Kidney (tissue), 14 donors: Measurements from ENCODE around the gene FUNDC1. TPM values are rescaled to one million over a fixed set of nuclear protein-coding genes. Genes with fewer than 3 reads are reported as not detected.

Experiments used
- DNase-seq, 5 donors: peaks; one replicate each; pipeline ENCODE4 v3.0.0-alpha.2; 2013 to 2020
- FAIRE-seq: peaks from 2 replicates; lab custom pipeline; 2012; peaks lifted over from hg19 to GRCh38; lab: Jason Lieb, UNC
- H3K27ac ChIP-seq, 2 donors: one replicate each; pipeline ENCODE4 v1.7.0; 2013; ENCODE audit warnings: low read depth in 2 of 2, low read length in 2 of 2, inconsistent platforms in 1 of 2
- H3K27me3 ChIP-seq: one replicate; pipeline ENCODE4 v1.7.1; 2013; ENCODE audit warnings: low read length, inconsistent platforms; ENCODE audit not compliant: control insufficient read depth, insufficient read depth
- H3K36me3 ChIP-seq, 3 donors: one replicate each; pipeline versions ENCODE4 v1.7.0 to v1.7.1; 2013; ENCODE audit warnings: low read length in 3 of 3, control low read depth in 1 of 3, inconsistent platforms in 1 of 3; ENCODE audit not compliant: insufficient read depth in 3 of 3, control insufficient read depth in 2 of 3
- H3K4me1 ChIP-seq, 3 donors: one replicate each; pipeline versions ENCODE4 v1.7.0 to v1.7.1; 2013; ENCODE audit warnings: low read length in 3 of 3, inconsistent platforms in 1 of 3, low read depth in 1 of 3; ENCODE audit not compliant: control insufficient read depth in 2 of 3, insufficient read depth in 2 of 3
- H3K4me3 ChIP-seq, 3 donors: one replicate each; pipeline versions ENCODE4 v1.7.0 to v1.8.1; 2013; ENCODE audit warnings: low read length in 3 of 3, control low read depth in 1 of 3, inconsistent platforms in 1 of 3
- H3K9ac ChIP-seq, 3 donors: one replicate each; pipeline versions ENCODE4 v1.7.0 to v1.7.1; 2013; ENCODE audit warnings: low read length in 3 of 3, control low read depth in 1 of 3, inconsistent platforms in 1 of 3
- H3K9me3 ChIP-seq, 3 donors: one replicate each; pipeline versions ENCODE4 v1.7.0 to v1.7.1; 2013; ENCODE audit warnings: low read length in 3 of 3, control low read depth in 1 of 3, inconsistent platforms in 1 of 3; ENCODE audit not compliant: control insufficient read depth in 2 of 3, insufficient read depth in 1 of 3
- CTCF ChIP-seq: IDR thresholded peaks from 3 replicates; pipeline ENCODE4 v1.5.1; 2012; ENCODE audit warnings: mild to moderate bottlenecking, moderate library complexity, borderline replicate concordance; ENCODE audit not compliant: insufficient read depth; ENCODE audit errors: extremely low read depth
- intact Hi-C: fragments of 100-400 bp; cut with DNase I; formaldehyde crosslinking; loops from one replicate; pipeline ENCODE4 v1.11.1; 2022
- polyA plus RNA-seq: library from polyadenylated mRNA; stranded (reverse); fragments of 350-450 nt; fragmentation: Illumina TruSeq; extraction: RNeasy Lipid Tissue Mini Kit (QIAGEN cat#74804); gene quantifications from one replicate; pipeline ENCODE4 v1.2.3, GENCODE V29; 2014; ENCODE audit warnings: low read depth, low replicate concordance; ENCODE audit not compliant: insufficient read depth
- total RNA-seq: library from RNA; stranded (reverse); fragmentation: NEBNext Ultra II Directional; extraction: Animal tissue kit (Norgen Biotek cat#: 25700); gene quantifications from one replicate; pipeline ENCODE4 v1.2.1, GENCODE V29; 2021
- donor health status: control.
- donor health status: control.
- donor health status: control.
- donor health status: control.
- donor health status: control.
- donor health status: DM: yes; HTN: yes; CAD: no.
- donor health status: Normal renal cell carcinoma (clear cell type).

The FUNDC1 gene
- total and polyA plus RNA-seq, 2 donors from 2014 or later, result 17.0 to 37.9 TPM

- intact Hi-C loops, result no loop called here
- FAIRE-seq (no peak), DNase-seq (no peak)
- H3K9ac ChIP-seq, result no peak overlapping the region
- no peak overlapping the region for H3K27ac ChIP-seq
- TF ChIP-seq CTCF, result no peak
- H3K4me3 ChIP-seq, result no peak overlapping the region
- no peaks in the 10 kb centered on the region for H3K36me3 ChIP-seq
- H3K27me3 ChIP-seq, result no peaks in the 10 kb centered on the region
- no peaks in the 10 kb centered on the region for H3K9me3 ChIP-seq
- H3K4me1 ChIP-seq, result no peaks in the 10 kb centered on the region
Measured at GRCh38 chrX:44503560-44503959, 39.1 kb downstream of the FUNDC1 start.

- no peak for TF ChIP-seq CTCF
- no peak overlapping the region for H3K9ac ChIP-seq
- DNase-seq (no peak), FAIRE-seq (no peak)
- no peaks in the 10 kb centered on the region for H3K4me1 ChIP-seq
- H3K27me3 ChIP-seq, result no peaks in the 10 kb centered on the region
- no peaks in the 10 kb centered on the region for H3K9me3 ChIP-seq
- no peak overlapping the region for H3K4me3 ChIP-seq
- intact Hi-C loops, result no loop called here
- H3K36me3 ChIP-seq, result no peaks in the 10 kb centered on the region
- no peak overlapping the region for H3K27ac ChIP-seq
Measured at GRCh38 chrX:44495091-44495490, 47.6 kb downstream of the FUNDC1 start.

- no peak overlapping the region for H3K9ac ChIP-seq
- H3K4me3 ChIP-seq, result no peak overlapping the region
- intact Hi-C loops, result no loop called here
- H3K36me3 ChIP-seq, result no peaks in the 10 kb centered on the region
- no peaks in the 10 kb centered on the region for H3K9me3 ChIP-seq
- no peak for FAIRE-seq
- H3K4me1 ChIP-seq, result no peaks in the 10 kb centered on the region
- no peaks in the 10 kb centered on the region for H3K27me3 ChIP-seq
- no peak for TF ChIP-seq CTCF
- H3K27ac ChIP-seq, result no peak overlapping the region
- DNase-seq, result no peak
Measured at GRCh38 chrX:44494357-44494756, 48.3 kb downstream of the FUNDC1 start.

- DNase-seq (no peak), FAIRE-seq (no peak)
- H3K36me3 ChIP-seq, result no peaks in the 10 kb centered on the region
- TF ChIP-seq CTCF, result no peak
- H3K9ac ChIP-seq, result no peak overlapping the region
- no peak overlapping the region for H3K27ac ChIP-seq
- no peaks in the 10 kb centered on the region for H3K4me1 ChIP-seq
- intact Hi-C loops, result no loop called here
- no peak overlapping the region for H3K4me3 ChIP-seq
- no peaks in the 10 kb centered on the region for H3K9me3 ChIP-seq
- no peaks in the 10 kb centered on the region for H3K27me3 ChIP-seq
Measured at GRCh38 chrX:44489515-44489914, 53.1 kb downstream of the FUNDC1 start.
